Stimulated activated memory B cell treated with anti-CD40 and anti-IgM and Interleukin-4, amounts not matched to agents 10 μg/mL and 1 μg/mL and 100 μg/mL, for 72 hours (primary cell): ENCODE results near the gene GTF2A1L.
A peak's percentile ranks its signal among the peaks of the same experiment; 100 is the strongest.
"Not testable (repeated sequence)": the region's sequence is repeated elsewhere in the genome, so short reads cannot be mapped to it uniquely, and the experiment has no call there.

ENCODE experiments used
- ATAC-seq: fragments of 150-1000 bp; cut with Tn5 transposase; 2 replicates; pipeline ENCODE4 v1.10.0; 2021
- H3K27ac Mint-ChIP-seq: one replicate; pipeline ENCODE4 v1.8.0; 2022; ENCODE audit warnings: mild to moderate bottlenecking, mixed read lengths
- H3K27me3 Mint-ChIP-seq: one replicate; pipeline ENCODE4 v1.8.0; 2022; ENCODE audit warnings: mixed read lengths
- H3K36me3 Mint-ChIP-seq: one replicate; pipeline ENCODE4 v1.8.0; 2022; ENCODE audit warnings: mixed read lengths
- H3K4me1 Mint-ChIP-seq: one replicate; pipeline ENCODE4 v1.8.0; 2022; ENCODE audit warnings: mixed read lengths
- H3K4me3 Mint-ChIP-seq: one replicate; pipeline ENCODE4 v1.8.0; 2022; ENCODE audit warnings: mild to moderate bottlenecking, moderate library complexity, mixed read lengths
- H3K9me3 Mint-ChIP-seq: one replicate; pipeline ENCODE4 v1.8.0; 2022; ENCODE audit warnings: mixed read lengths

GTF2A1L gene

DNA sequence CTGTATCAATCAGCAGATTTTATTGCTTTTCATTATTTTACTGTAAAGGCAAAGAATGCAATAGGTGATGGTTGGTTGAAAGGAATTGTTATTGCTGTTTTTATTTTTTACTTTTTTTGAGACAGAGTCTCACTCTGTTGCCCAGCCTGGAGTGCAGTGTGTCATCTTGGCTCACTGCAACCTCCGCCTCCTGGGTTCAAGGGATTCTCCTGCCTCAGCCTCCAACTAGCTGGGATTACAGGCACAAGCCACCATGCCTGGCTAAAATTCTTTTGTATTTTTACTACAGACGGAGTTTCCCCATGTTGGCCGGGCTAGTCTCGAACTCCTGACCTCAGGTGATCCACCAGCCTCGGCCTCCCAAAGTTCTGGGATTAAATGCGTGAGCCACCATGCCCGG is 20.9 kb upstream of the GTF2A1L start:
- H3K4me1 Mint-ChIP-seq, H3K27me3 Mint-ChIP-seq, H3K27ac Mint-ChIP-seq, H3K4me3 Mint-ChIP-seq, H3K9me3 Mint-ChIP-seq, H3K36me3 Mint-ChIP-seq, ATAC-seq: not testable (repeated sequence)

DNA sequence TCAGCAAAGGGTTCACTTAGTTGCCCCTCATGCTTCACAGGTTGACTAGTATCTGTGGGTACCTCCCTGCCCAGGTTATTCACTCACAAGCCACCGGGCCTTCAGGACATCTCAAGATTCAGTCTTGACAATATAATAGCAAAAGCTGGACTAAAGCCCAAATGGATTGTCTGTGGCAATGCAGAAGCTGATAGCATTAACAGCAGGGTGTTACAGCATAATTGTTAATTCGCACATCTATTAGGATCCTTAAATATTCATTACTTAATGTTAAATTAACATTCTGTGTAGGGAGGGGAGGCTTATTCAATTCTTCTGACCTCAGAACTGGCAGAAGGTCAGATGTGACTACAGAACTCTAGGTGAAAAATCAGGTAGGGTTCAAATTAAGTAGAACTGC is 20.2 kb upstream of the GTF2A1L start:
- H3K27ac Mint-ChIP-seq = no peak overlapping the region
- no peaks in the 10 kb centered on the region for H3K4me1 Mint-ChIP-seq
- no peak overlapping the region for H3K4me3 Mint-ChIP-seq
- H3K27me3 Mint-ChIP-seq = no peaks in the 10 kb centered on the region
- no peaks in the 10 kb centered on the region for H3K9me3 Mint-ChIP-seq
- ATAC-seq = no peak
- no peaks in the 10 kb centered on the region for H3K36me3 Mint-ChIP-seq

DNA sequence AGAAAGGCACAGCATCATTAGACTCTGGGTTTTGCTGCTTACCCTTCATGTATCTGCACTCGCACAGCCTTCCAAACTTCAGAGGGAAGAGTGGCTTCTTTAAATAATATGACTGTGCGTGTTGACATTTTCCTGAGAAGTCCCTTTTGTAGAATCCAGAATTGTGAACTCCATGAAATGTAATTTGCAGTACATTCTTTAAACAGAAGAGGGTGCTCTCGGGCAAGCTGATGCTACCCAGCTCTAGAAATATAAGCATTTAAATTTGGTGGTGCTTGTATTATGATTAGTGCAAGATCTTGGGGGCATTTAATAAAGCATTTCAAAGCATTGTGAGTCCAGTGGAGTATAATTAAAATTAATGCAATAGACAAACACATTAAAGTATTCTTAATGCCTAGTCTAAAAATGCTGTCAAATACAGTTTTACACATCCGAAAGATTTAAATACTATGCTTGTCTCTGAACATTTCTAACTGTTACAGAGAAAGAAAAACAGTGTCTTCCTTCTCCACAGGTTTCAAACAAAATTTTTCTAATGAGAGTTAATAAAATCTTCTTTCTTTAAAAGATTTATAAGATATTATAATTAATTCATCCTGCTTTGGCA is 17.3 kb upstream of the GTF2A1L start:
- no peaks in the 10 kb centered on the region for H3K4me1 Mint-ChIP-seq
- no peaks in the 10 kb centered on the region for H3K27me3 Mint-ChIP-seq
- H3K9me3 Mint-ChIP-seq = no peaks in the 10 kb centered on the region
- no peak for ATAC-seq
- H3K36me3 Mint-ChIP-seq = no peaks in the 10 kb centered on the region
- H3K4me3 Mint-ChIP-seq = no peak overlapping the region
- H3K27ac Mint-ChIP-seq = no peak overlapping the region

DNA sequence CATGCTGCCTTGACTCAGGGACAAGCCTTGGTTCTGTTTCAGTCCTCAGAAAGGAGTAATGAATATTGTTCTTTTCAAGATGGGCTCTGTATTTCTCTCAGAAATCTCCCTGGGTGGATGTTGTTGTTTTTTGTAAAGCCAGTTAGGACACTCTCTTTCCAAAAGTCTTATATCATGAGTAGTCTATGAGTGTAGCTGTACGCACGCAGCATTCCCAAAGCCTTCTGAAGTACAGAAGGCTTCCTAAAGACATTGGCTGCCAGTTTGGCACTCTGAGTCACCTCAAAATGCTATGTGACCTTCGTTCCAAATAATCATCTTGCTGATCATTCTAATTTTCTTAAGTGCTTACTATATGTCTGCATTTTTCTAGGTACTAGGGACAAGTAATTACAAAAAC is 16.7 kb upstream of the GTF2A1L start:
- no peaks in the 10 kb centered on the region for H3K4me1 Mint-ChIP-seq
- H3K36me3 Mint-ChIP-seq = no peaks in the 10 kb centered on the region
- H3K9me3 Mint-ChIP-seq = no peaks in the 10 kb centered on the region
- no peaks in the 10 kb centered on the region for H3K27me3 Mint-ChIP-seq
- no peak overlapping the region for H3K4me3 Mint-ChIP-seq
- H3K27ac Mint-ChIP-seq = no peak overlapping the region
- no peak for ATAC-seq

DNA sequence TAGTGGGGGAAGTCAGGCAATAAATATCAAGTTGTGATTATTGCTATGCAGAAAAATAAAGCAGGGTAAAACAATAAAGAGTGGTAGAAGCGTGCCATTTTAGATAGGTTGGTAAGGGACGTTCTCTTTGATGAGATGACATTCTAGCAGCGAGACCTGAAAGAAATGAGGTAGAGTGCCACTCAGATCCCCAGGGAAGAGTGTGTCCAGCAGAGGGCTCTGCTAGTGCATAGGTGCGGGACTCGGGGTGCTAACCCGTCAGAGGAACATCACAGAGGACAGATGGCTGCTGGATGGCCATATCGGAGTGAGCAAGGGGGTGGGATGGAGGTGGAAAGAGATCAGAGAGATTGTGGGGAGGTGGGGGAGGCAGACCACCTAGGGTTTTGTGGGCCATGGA is 16.3 kb upstream of the GTF2A1L start:
- Mint-ChIP-seq H3K27me3 (no peaks in the 10 kb centered on the region), H3K9me3 (no peaks in the 10 kb centered on the region), H3K27ac (no peak overlapping the region), H3K36me3 (no peaks in the 10 kb centered on the region), H3K4me3 (no peak overlapping the region), H3K4me1 (no peaks in the 10 kb centered on the region)
- ATAC-seq = peak; percentile 47

DNA sequence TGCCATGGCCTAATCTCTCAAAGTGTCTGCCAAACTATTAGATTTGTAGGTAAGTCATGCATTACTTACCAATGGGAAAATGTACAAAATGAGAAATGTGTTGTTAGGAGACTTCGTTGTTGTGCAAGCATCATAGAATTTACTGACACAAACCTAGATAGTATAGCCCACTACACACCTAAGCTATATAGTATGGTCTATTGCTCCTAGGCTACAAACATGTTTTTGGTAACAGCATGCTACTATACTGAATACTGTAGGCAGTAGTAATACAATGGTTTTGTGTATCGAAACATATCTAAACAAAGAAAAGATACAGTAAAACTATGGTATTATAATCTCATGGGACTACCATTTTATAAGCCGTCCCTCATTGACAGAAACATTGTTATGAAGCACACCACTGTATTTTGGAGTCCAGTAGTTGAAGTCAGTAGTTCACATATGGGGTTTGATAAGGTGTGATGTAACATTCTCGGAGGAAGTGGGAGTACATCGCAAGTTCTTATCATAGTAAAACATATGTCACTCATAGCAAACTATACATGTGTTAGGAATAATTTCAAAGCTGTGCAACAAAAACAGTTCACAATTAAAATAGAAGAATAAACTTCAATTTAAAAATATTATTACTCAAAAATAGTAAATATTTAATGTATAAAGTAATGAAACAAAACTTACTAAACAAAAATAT is 12.0 kb upstream of the GTF2A1L start:
- Mint-ChIP-seq H3K27me3 (peaks cover 16% of the 10 kb centered on the region), H3K4me3 (no peak overlapping the region), H3K9me3 (no peaks in the 10 kb centered on the region), H3K4me1 (no peaks in the 10 kb centered on the region), H3K27ac (no peak overlapping the region), H3K36me3 (no peaks in the 10 kb centered on the region)
- ATAC-seq = no peak

DNA sequence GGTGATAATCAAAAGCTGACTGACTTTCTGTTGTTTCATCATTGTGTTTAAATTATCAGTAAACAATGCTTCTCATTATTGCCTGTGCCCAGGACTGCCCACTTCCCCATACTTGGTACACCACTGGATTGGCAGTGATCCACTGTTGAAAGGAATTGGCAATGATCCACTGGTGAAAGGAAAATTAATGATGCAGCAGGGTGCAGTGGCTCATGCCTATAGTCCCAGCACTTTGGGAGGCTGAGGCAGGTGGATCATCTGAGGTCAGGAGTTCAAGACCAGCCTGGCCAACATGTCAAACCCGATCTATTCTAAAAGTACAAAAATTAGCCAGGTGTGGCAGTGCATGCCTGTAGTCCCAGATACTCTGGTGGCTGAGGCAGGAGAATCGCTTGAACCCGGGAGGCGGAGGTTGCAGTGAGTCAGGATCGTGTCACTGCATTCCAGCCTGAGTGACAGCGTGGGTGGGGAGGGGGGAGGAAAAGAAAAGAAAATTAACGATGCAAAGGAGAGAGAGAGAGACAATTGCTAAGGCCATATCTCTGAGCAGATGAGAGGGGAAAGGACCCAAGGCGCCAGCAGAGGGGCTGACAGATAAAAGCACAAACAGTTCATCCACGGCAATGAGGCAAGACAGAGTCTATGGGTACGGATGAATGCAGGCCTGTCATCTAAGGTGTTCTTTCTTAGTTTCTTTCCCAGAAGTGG is 10.2 kb upstream of the GTF2A1L start:
- no peaks in the 10 kb centered on the region for H3K36me3 Mint-ChIP-seq
- H3K9me3 Mint-ChIP-seq = no peaks in the 10 kb centered on the region
- ATAC-seq = no peak
- no peaks in the 10 kb centered on the region for H3K4me1 Mint-ChIP-seq
- H3K27me3 Mint-ChIP-seq = peaks cover 25% of the 10 kb centered on the region
- no peak overlapping the region for H3K4me3 Mint-ChIP-seq
- H3K27ac Mint-ChIP-seq = no peak overlapping the region

DNA sequence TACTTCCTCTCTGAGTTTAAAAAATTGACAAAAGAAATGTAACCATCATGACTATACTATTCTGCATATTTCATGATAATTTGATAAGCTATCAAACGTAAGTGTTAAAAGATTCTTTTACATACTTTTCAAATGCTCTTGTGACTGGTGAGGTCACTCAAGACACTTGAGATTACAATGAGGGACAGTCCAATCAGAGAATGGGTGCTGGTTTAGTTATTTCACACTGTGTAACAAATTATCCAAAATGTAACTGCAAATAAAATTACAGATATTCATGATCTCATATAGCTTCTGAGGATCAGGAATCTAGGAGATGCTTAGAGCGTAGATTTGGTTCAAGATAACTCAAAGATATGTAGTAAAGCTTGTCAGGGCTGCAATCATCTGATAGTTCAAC is 4.4 kb upstream of the GTF2A1L start:
- Mint-ChIP-seq H3K27me3 (peaks cover 33% of the 10 kb centered on the region), H3K9me3 (no peaks in the 10 kb centered on the region), H3K27ac (no peak overlapping the region), H3K36me3 (no peaks in the 10 kb centered on the region), H3K4me1 (no peaks in the 10 kb centered on the region), H3K4me3 (no peak overlapping the region)
- no peak for ATAC-seq

DNA sequence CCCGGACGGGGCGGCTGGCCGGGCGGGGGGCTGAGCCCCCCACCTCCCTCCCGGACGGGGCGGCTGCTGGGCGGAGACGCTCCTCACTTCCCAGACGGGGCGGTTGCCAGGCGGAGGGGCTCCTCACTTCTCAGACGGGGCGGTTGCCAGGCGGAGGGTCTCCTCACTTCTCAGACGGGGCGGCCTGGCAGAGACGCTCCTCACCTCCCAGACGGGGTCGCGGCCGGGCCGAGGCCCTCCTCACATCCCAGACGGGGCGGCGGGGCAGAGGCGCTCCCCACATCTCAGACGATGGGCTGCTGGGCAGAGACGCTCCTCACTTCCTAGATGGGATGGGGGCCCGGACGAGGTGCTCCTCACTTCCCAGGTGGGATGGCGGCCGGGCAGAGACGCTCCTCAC is 3.1 kb upstream of the GTF2A1L start:
- H3K4me3 Mint-ChIP-seq, H3K9me3 Mint-ChIP-seq, H3K27ac Mint-ChIP-seq, H3K4me1 Mint-ChIP-seq, ATAC-seq, H3K36me3 Mint-ChIP-seq: not testable (repeated sequence)
- peaks cover 30% of the 10 kb centered on the region for H3K27me3 Mint-ChIP-seq

DNA sequence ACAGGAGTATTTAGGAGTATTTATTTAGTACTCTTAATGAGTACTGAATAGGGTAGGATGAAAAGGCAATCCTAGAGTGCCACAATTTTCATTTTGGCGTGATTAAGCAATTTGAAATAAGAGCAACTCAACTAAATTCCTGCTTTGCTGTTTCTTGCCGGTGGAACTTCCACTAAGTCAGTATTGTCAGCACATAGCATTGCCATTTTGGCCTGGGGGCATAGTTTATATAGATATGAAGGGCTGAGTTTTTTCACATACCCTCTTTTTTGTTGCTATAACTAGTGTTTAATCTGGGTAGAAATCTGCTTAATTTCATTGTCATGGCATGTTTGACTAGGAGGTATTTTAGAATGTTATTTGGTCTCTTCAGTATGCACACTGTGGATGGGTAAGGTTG is 1.9 kb downstream of the GTF2A1L start:
- no peaks in the 10 kb centered on the region for H3K4me1 Mint-ChIP-seq
- no peak overlapping the region for H3K4me3 Mint-ChIP-seq
- peaks cover 19% of the 10 kb centered on the region for H3K27me3 Mint-ChIP-seq
- no peaks in the 10 kb centered on the region for H3K36me3 Mint-ChIP-seq
- no peaks in the 10 kb centered on the region for H3K9me3 Mint-ChIP-seq
- ATAC-seq = no peak
- H3K27ac Mint-ChIP-seq = no peak overlapping the region

DNA sequence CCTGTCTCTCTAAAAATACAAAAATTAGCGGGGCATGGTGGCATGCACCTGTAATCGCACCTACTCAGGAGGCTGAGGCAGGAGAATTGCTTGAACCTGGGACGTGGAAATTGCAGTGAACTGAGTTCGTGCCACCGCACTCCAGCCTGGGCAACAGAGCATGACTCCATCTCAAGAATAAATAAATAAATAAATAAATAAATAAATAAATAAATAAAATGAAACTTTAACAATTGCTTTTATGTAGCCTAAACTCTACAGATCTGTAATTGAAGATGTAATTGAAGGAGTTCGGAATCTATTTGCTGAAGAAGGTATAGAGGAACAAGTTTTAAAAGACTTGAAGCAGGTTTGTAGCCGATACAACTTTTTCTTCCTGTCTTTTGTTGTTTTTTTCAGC is 2.9 kb downstream of the GTF2A1L start:
- Mint-ChIP-seq H3K4me1 (no peaks in the 10 kb centered on the region), H3K4me3 (no peak overlapping the region), H3K36me3 (no peaks in the 10 kb centered on the region), H3K27me3 (peaks cover 19% of the 10 kb centered on the region), H3K27ac (no peak overlapping the region), H3K9me3 (no peaks in the 10 kb centered on the region)
- no peak for ATAC-seq

DNA sequence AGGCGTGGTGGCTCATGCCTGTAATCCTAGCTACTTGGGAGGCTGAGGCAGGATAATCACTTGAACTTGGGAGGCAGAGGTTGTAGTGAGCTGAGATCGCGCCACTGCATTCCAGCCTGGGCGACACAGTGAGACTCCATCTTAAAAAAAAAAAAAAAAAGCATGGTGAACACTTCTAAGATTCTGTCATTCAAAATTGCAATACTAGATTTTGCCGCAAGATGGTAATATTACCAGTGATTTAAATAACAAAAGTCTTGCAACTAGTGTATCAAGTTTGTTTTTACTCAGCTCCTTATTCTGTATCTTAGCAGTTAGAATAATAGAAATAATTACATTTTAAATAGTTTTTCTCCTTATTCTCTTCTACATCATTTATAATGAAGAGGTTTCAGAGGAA is 5.0 kb downstream of the GTF2A1L start:
- H3K4me1 Mint-ChIP-seq, H3K4me3 Mint-ChIP-seq, H3K9me3 Mint-ChIP-seq, H3K27ac Mint-ChIP-seq, ATAC-seq, H3K36me3 Mint-ChIP-seq: not testable (repeated sequence)
- peaks cover 15% of the 10 kb centered on the region for H3K27me3 Mint-ChIP-seq

DNA sequence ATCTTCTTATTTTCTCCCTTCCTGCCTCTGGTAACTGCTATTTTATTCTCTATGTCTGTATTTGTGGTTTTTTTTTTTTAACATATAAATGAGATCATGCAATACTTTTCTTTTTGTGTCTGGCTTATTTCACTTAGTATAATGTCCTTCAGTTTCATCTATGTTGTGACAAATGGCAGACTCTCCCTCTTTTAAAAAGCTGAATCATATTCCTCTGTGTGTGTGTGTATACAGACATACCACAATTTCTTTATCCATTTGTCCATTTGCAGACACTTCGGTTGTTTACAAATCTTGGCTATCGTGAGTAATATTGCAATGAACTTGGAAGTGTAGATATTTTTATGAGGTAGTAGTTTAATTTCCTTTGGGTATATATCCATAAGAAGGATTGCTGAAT is 7.0 kb downstream of the GTF2A1L start:
- peaks cover 8% of the 10 kb centered on the region for H3K9me3 Mint-ChIP-seq
- no peak overlapping the region for H3K4me3 Mint-ChIP-seq
- no peaks in the 10 kb centered on the region for H3K36me3 Mint-ChIP-seq
- peaks cover 5% of the 10 kb centered on the region for H3K27me3 Mint-ChIP-seq
- ATAC-seq = no peak
- H3K27ac Mint-ChIP-seq = no peak overlapping the region
- no peaks in the 10 kb centered on the region for H3K4me1 Mint-ChIP-seq

DNA sequence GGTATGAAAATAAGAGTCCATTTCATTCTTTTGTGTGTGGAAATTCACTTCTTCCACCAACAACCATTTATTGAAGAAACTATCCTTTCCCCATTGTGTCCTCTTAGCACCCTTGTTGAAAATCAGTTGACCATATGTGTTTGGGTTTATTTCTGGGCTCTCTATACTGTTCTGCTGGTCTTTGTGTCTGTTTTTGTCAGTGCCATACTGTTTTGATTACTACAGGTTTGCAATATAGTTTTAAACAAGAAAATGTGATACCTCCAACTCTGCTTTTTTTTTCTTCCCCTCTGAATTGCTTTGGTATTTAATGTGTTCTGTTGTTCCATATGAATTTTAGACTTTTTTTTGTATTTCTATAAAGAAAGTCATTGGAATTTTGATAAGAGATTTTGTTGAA is 8.4 kb downstream of the GTF2A1L start:
- Mint-ChIP-seq H3K4me1 (no peaks in the 10 kb centered on the region), H3K27ac (no peak overlapping the region), H3K4me3 (no peak overlapping the region), H3K9me3 (peaks cover 8% of the 10 kb centered on the region), H3K27me3 (peaks cover 6% of the 10 kb centered on the region), H3K36me3 (no peaks in the 10 kb centered on the region)
- no peak for ATAC-seq

DNA sequence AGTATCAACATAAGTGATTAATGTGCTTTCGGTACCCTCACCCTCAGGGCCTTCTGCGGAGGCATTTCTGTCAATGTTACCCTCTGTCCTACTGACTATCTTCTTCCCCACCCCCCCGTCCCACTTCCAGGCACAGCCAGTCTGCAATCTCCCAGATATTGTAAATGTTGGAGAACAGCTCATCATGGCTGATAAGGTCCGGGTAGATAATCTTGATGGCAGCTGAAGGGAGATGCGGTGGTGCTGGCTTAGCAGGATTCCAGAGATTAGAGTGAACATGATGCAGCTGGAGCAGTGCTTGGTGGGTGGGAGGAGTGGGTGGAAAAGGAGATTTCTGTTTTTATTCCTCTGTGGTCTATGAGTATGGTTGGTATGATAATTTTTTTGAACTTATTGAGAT is 15.5 kb downstream of the GTF2A1L start:
- H3K9me3 Mint-ChIP-seq = peaks cover 7% of the 10 kb centered on the region
- no peak for ATAC-seq
- H3K36me3 Mint-ChIP-seq = no peaks in the 10 kb centered on the region

DNA sequence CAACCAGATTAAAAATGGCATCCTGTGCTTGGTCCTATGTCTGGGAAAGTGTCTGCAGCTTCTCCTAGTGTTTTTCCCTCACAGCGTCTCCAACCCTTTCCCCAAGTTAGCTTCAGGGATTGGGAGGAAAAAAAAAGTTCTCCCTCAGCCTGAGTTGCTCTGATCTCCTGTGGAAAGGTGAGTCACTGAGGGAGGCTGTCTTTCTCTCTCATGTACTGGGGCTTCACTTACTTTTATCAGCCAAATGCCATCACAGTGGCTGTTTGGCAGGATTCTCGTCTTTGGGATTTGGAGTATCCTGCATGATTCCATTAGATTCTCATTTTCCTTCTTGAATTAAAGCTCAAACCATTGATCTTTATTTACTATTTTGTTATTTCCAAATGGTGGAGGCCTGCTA is 18.1 kb downstream of the GTF2A1L start:
- no peak overlapping the region for H3K27ac Mint-ChIP-seq
- peaks cover 40% of the 10 kb centered on the region for H3K27me3 Mint-ChIP-seq
- ATAC-seq = no peak
- no peaks in the 10 kb centered on the region for H3K4me1 Mint-ChIP-seq
- no peak overlapping the region for H3K4me3 Mint-ChIP-seq
- H3K36me3 Mint-ChIP-seq = no peaks in the 10 kb centered on the region
- H3K9me3 Mint-ChIP-seq = peaks cover 7% of the 10 kb centered on the region

More for the DNA sequence above, 15.5 kb downstream of the GTF2A1L start:
- H3K4me3 Mint-ChIP-seq = no peak overlapping the region
- H3K27me3 Mint-ChIP-seq = peaks cover 33% of the 10 kb centered on the region
- H3K4me1 Mint-ChIP-seq = no peaks in the 10 kb centered on the region
- no peak overlapping the region for H3K27ac Mint-ChIP-seq
